CD4-positive, alpha-beta T cell treated with Interleukin-17A for 4 hours (primary cell): ENCODE data around the gene PCF11.

Experiments used
- DNase-seq: peaks from one replicate; pipeline ENCODE4 v3.0.0-alpha.2; 2020; ENCODE audit warnings: mixed read lengths

PCF11 gene

GRCh38 chr11:83152264-83152663 lies 4.7 kb upstream of the PCF11 start:
- DNase-seq, result no peak

GRCh38 chr11:83153764-83154163 lies 3.2 kb upstream of the PCF11 start:
- DNase-seq, result no peak

GRCh38 chr11:83156144-83156995 lies 561 bp upstream of the PCF11 start:
- DNase-seq, result peak; percentile 44

- DNase-seq, result peak; percentile 48
Observed at GRCh38 chr11:83157594-83158356, 844 bp downstream of the PCF11 start.

DNA sequence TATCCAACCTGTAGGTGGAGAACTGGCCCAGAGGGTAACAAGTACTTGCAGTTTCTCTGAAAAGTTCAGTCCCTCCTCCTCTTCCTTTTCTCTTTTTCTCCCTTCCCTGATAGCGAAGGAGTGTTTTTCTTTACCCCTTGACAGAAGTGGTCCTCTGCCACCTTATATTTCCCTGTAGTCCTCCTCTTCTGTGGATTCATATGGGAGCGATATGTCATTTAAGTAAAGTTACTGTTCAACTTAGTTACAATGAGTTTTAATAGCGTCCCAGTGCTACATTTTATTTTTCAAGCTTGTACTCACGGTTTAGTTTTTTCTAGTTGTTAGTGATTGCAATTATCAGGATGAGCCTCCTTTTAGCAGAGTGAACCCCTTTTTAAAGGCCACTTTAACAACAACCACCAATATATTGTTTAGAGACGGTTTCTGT lies 1.4 kb downstream of the PCF11 start:
- DNase-seq, result no peak

DNA sequence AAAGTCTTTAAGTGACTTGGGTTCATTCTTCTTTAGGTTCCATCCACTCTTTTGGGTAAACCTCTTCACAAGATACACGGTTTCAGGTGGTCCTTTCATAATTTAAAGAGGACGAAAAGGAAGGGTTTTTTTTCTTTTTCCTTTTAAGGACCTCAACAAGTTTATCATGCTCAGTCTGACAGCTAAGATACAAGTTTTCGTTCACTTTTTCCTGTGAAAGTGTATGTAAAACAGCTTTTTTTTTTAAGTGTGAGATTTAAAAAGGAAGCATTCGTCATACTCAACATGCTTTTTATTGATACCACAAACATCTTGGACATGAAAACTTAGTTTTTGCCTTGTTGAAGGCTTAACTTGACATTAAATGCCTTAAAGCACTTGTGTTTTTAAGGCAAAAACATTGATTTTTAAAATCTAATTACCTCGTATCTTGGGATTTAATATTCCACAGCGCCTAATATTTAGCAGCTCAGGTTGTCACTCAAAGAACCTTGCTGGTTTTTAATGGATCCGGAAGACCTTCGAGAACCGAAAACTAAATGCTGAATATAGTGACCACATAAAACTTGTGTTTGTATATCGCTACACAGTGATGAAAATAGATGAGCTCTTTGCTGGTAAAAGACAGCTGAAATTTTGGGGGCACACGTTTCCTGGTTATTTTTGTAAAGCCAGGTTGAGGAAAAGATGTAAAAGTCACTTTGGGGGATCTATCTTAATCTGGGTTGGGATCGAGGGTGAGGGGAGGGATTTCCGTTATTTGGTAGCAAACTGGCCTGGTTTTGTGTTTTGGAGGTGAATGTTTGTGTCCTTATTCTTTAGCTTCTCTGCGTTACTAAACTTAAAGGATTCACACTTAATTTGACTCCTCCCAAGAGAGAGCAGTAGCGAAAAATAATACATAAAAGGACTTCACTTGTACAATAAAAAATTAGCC lies 2.3 kb downstream of the PCF11 start:
- no peak for DNase-seq

DNA sequence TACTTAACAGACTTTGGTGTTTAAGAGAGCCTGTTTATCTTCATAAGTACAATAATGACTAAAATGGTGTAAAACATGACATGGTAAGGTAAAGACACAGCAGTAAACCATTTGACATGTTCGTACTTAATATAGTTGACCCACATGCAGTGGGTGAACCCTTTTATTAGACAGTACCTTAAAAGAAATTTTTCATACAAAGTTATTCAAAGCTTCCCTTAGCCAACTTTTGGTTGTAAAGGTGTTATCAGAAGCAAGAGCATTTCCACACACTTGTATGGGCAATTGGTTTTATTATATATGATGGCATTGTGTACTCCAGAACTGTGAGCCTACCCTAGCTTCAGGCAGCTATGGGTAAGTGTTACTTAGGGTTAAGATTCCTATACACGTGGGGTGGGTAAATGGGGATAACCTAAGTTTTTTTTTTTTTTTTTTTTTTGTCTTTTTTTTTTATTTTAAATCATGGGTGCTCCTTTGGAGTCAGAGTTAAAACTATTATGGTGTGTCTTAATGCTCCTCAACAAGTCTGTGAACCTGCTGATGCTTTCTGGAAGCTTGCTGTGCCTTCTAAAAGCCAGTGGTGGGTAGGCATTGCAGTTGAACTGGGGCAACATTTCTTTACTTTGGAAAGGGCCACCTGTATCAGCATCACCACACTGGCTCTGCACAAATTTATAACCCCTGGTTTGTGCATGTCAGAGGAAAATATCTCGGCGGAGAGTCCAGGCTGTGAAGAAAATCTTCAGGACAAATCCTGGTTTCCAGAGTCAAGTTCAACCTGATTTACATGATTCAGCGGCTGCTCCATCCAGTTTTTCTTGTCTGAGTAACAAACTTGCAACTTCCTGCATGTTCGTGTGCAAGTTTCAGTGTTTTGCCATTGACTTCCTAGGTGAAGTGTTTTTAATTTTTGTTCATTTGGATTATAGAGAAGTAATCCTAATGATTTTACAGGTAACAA lies 3.3 kb downstream of the PCF11 start:
- peak; percentile 23 for DNase-seq

DNA sequence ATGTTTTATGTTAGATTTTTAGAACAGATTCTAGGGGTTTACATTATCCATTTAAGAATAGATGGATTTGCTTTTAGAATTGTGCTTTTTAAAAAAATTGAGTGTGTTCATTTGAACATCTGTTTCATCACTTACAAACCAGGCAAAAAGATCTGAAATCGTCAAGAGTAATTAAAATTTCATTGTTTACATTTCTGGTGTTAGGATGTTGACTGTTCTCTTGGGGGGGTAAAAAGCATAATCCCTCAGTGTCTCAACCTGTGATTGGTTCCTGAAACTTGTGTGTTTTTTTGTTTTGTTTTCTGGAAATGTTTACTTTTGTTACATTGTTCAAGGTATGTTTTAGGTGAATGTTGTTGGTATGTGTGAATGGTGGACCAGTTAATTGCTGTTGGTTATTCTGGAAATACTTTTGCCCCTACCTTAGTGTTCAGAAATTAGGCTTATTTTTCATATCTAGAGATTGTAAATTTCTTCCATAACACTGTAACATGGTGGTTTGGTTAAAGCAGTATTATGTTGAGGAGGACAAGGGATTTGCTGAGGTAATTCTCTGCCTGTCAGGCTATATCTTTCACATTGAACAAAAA lies 4.8 kb downstream of the PCF11 start:
- no peak for DNase-seq

DNA sequence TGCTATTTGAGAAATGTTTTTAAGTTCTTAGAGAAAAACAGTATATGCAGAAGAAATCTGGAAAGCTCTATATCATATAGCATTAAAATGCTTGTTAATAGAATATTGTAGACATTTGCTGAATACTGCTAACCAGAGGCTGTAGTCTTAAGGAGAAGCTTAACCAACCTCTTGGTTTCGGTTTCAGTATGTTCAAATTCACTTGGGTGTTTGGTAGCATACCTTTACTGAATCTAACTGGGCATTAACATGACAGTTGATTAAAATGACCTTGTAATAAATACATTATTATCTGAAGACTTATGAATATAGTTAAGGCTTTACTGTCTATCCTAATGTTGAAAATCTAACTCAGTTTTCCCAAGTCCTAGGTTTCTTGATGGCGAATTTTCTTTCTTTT lies 5.4 kb downstream of the PCF11 start:
- DNase-seq, result no peak

- DNase-seq, result no peak
Observed at GRCh38 chr11:83166193-83166866, 9.4 kb downstream of the PCF11 start.

- DNase-seq, result no peak
Observed at GRCh38 chr11:83168756-83169155, 11.8 kb downstream of the PCF11 start.

- DNase-seq, result no peak
Observed at GRCh38 chr11:83170865-83171264, 13.9 kb downstream of the PCF11 start.

- DNase-seq, result no peak
Observed at GRCh38 chr11:83172551-83172950, 15.6 kb downstream of the PCF11 start.

DNA sequence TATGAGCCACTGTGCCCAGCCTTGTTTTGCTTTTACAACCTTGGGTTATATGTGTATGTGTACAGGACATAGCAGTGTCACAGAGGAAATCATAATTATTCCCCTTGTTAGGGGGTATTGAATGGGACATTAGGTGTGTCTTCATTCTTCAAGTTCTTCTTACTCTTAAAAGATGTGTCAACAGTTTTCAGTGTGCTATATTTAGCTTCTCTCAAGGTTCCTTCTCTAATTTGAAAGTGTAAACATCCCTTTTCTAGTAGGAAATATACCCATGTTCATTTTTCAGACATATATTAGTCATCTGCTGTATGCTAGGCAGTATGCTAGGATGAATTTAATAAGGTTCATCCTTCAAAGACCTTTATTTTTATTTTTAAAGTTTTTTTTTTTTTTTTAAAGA lies 17.1 kb downstream of the PCF11 start:
- no peak for DNase-seq

GRCh38 chr11:83175815-83176214 lies 18.9 kb downstream of the PCF11 start:
- DNase-seq, result no peak

DNA sequence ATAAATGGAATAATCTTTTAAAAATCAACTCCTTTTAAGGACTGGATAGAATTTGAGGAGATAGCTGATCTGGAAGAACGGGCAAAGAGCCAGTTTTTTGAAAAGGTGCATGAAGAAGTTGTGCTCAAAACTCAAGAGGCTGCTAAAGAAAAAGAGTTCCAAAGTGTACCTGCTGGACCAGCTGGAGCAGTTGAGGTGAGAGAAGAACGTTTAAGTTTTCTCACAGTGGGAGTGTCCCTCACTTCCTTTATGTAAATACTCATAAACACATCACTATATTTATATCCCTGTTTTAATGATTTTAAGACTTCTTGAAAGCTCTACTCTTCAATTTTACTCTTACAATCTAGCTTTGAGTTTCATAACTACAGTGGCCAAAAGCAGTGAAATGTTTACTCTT lies 24.9 kb downstream of the PCF11 start:
- no peak for DNase-seq

DNA sequence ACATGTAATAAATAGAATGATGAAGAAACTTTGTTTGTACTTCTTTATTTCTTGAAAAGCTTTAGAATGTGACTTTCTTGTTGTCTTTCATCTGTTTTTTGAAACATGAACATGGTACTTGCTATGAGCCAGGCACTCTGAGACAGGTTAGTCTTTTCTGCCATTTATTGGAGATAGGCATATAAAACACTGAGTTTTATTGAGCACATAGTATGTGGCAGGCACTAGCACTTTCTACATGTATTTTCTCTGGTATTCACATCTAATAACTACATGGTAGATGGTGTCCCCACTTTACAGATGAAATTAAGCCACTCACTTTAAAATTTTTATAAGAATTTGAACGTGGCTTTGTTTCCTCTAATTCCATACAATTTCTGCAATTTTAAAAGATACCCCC lies 28.8 kb downstream of the PCF11 start:
- no peak for DNase-seq

- no peak for DNase-seq
Observed at GRCh38 chr11:83187465-83187864, 30.5 kb downstream of the PCF11 start.

- DNase-seq, result no peak
Observed at GRCh38 chr11:83191491-83191890, 34.6 kb downstream of the PCF11 start.

DNA sequence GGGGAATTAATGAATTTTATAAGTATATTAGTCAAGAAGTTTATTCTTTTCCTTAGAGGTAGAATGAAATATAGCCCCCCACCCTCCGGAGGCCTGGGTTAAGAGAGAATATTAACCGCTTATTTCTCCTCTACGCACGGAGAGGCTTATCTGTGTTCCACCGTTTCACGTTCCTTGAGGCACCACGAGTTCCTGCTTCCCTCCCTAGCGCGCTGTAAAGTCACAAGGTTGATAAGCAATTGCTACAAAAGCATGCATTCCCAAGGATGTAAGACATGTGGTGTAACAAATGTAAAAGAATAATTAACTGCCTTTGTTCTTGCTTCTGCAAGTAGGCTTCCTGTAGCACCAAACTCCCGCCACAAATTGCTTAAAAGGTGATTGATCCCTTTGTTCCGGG lies 35.1 kb downstream of the PCF11 start:
- DNase-seq, result no peak
